DMS153 treated with DMSO at 0.1 percent for 48 hours (cell line): ENCODE results near the gene GID8.
A peak's percentile ranks its signal among the peaks of the same experiment; 100 is the strongest.

Source experiments
- DNase-seq: peaks from one replicate; lab custom pipeline; 2025; ENCODE audit not compliant: unreplicated experiment; lab: John Stamatoyannopoulos, UW

GID8 gene

DNA sequence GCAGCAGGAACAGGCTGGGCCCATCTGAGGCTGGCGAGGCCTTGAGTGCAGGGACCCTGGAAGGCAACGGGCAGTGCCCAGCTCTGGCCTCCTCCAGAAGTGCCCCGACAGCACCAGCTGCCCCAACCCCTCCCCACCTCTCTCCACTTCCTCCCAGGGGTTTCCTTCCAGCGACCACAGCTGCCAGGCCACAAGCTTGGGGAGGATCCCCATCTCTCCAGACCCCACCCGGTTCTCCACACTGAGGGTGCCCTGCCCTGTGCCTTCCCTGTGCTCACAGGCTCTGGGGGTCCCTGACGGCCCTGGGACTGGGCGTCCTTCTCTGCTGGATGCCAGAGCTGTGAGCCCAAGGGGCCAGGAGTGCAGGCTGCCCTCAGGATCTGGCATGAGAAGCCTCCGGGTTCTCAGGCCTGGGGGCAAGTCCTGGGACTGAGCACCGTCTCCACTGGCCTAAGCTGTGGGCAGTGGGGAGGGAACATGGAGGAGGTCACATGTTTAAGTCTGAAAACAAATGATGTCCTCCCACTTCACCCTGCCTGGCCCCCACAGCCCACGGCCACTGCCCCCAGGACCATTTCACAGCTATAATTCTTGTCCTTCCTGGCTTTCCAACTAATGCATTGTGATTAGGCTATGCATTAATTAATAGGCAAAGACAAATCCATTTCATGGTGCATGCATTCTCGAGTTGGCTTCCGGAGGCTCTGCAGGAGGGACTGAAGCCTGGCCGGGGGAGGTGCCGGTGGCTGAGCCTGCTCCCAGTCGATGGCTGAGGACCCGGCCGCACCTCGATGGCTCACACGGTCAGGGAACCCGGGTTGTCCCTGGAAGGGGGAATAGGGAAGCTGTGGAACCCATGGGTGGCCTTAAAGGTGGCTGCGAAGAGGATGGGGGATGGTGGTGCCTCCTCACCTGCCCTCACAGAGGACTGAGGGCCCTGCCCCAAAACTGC lies 44.5 kb downstream of the GID8 start:
- no peak for DNase-seq

- DNase-seq: no peak
These were observed 45.3 kb downstream of the GID8 start for GRCh38 chr20:62983210-62983609.

DNA sequence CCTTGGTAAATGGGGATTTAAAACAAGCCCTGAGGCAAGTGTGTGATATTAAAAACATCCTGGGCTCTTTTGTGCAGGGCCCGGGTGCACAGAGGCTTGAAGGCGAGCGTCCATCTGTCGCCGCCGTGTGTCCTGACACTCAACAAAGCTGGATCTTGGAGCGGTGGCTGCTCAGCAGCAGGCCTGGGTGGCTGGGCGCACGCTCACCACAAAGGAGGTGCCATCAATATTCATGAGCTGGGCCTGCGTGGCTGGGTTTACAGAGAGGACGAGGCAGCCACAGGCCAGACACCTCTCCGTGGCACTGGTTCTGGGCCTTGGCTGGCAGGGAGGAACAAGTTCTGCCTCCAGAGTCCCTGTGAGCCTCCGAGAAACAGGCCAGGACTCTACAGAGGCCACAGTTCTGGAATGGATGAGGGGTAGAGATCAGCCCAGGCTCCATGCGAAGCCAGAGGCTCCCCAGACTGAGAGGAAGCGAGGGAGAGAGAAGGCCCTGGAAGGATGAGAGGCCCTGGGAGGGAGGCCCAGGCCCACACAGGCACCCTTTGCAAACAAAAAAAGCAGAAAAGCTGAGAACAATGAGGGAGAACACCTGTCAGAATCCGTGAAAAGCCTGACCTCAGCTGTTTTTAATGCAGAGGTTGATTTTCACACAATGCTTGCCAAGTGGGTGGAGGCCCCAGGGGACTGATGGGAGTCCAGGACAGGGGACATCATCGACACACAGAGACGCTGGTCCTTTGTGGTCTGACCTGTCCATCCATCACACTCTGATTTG lies 46.9 kb downstream of the GID8 start:
- peak; percentile 76 for DNase-seq

DNA sequence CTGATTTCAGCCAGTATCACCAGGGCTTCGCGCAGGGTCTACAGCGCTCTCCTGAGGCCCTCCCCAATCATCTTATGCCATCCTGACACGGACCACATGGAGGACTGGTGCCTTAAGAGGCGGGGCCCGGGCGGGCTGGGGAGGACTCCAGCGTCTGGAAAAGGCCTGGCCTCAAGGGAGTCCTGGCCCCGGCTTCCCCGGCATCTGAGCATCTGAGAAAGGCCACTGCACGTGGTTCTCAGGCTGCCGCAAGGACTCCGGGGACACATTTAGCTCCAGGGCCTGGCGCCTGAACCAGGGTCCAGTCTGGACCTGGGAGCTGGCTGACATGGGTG lies 47.5 kb downstream of the GID8 start:
- no peak for DNase-seq

- no peak for DNase-seq
These were observed 48.4 kb downstream of the GID8 start for GRCh38 chr20:62986257-62986800.

DNA sequence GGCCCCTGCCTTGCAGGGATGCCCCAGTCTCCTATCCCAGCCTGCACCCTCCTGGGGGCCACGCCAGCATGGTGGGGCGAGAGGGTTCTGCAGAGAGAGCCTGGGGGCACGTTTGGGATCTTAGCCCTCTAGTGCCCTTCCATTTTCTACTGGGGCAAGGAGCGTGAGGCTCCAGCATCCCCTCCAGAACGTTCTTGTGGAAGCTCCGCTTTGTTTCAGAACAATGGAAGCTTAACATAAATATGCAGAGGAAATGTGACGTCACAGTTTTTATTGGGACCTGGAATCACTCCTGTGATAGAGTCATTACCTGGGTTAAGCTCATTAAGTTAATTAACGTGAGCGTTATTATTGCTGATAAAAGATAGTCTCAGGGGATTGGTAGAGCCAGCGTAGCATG lies 49.2 kb downstream of the GID8 start:
- no peak for DNase-seq

- DNase-seq: no peak
These were observed 51.3 kb downstream of the GID8 start for GRCh38 chr20:62989201-62989601.

DNA sequence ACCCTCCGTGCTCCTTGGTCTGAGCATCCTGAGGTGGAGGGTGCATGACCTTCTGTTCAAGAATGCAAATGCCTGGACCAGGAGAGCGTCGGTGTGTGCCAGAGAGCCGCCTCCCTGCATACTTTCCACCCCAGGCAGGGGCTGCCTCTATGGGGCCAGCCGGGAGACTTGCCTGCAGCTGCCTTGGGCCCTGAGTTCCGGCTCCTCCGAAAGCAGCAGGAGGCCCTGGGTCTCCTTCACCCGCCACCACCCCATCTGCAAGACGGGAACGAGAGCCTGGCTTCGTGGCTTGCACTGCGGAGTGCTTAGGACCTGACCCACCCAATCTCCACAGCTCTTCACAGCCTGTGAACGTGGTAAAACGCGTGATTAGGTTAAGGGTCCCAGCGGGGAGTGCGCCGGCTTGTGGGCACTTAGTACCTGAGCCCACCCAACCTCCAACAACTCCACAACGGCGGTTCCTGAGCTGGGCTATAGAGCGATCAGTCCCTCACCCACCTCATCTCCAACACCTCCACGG lies 52.4 kb downstream of the GID8 start:
- DNase-seq: no peak

DNA sequence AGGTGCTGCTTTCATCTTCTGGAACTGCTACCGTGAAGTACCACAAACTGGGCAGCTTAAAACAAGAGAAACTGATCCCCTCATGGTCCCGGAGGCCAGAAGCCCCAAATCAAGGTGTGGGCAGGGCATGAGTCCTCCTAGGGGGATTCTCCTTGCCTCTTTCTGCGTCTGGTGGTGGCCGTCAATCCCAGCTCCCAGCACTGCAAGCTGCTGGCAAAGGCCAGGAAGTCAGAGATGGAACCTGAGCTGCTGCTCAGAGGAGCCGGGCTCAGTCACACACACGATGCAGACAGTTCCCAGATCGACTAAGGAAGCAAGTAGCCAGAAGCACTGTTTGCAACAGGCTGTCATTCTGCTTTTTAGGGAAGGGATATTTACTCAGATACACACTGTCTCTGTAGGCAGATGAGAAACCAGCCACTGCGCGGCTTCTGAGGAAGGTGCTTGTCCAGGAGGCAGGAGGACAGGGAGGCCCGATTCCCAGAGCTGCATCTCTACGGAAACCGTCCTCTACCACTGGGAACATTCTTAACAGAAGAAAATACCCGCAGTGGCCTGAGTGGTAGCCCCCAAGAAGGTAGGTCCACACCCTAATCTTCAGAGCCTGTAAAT lies 53.4 kb downstream of the GID8 start:
- DNase-seq: no peak

- no peak for DNase-seq
These were observed 53.9 kb downstream of the GID8 start for GRCh38 chr20:62991863-62992262.

DNA sequence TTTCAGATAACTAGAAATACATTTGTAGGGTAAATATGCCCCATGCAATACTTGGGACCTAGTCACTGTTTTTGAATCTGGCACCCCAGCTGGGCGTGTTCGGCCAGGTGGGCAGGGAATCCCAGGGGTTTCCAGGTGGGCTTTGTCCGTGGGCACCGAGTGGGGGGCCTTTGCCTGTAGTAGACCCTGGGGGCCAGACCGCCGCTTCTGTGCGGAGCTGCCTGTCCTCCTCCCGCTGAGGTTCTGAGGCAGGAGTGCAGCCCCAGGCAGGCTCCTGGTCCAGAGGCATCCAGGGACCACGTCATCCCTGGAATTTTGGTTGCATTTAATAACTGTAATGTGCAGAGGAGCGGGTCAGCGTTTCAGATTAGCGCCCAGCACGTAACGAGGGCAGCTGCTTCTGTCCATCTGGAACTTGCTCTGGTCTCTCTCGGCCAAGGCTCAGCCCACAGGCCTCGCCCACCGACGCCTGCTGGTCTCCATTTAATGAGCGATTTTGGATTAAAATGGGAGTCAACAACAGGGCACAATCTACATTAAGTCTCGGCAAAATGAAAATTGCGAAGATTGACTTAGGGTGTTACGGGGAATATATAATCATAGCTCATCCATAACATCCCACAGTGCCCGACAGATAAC lies 56.0 kb downstream of the GID8 start:
- no peak for DNase-seq

- no peak for DNase-seq
These were observed 56.9 kb downstream of the GID8 start for GRCh38 chr20:62994869-62995281.

- DNase-seq: no peak
These were observed 57.5 kb downstream of the GID8 start for GRCh38 chr20:62995481-62995880.

- DNase-seq: no peak
These were observed 58.1 kb downstream of the GID8 start for GRCh38 chr20:62995898-62996595.

DNA sequence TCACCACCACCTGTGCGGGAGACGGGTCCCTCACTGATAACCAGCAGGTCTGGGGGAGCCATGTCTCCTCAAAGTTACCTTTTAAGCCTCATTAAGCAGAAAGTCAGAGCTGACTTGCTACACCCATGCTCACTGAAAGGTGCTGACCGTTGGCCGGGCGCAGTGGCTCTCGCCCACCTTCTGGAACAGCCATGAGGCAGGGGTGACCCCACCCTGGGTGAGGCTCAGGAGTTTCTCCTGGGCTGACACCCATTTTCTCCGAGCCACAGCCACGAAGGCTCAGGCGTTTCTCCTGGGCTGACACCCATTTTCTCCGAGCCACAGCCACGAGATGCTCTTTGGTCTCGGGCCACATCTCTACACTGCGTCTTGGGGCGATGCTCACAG lies 58.6 kb downstream of the GID8 start:
- no peak for DNase-seq

GRCh38 chr20:62997417-62998035 lies 59.6 kb downstream of the GID8 start:
- DNase-seq: no peak
